NT2/D1 (cell line): ENCODE results near the gene SPTSSA.

Source experiments
- DNase-seq: peaks from one replicate; pipeline ENCODE4 v3.0.0-alpha.2; 2011; ENCODE audit warnings: low read depth, low spot score
- H3K27me3 ChIP-seq: 2 replicates; pipeline ENCODE4 v1.6.0; 2011; ENCODE audit warnings: mild to moderate bottlenecking; ENCODE audit not compliant: insufficient read length, insufficient read depth
- H3K36me3 ChIP-seq: 2 replicates; pipeline ENCODE4 v1.6.1; 2011; ENCODE audit warnings: mild to moderate bottlenecking, low read length, mixed read lengths; ENCODE audit not compliant: insufficient read depth, insufficient read length
- H3K4me1 ChIP-seq: 2 replicates; pipeline ENCODE4 v1.5.1; 2011; ENCODE audit not compliant: insufficient read depth, insufficient read length
- H3K4me3 ChIP-seq: 2 replicates; pipeline ENCODE4 v1.5.1; 2011; ENCODE audit warnings: low read depth; ENCODE audit not compliant: insufficient read length
- H3K9ac ChIP-seq: 2 replicates; pipeline ENCODE4 v1.6.0; 2011; ENCODE audit warnings: low read depth; ENCODE audit not compliant: insufficient read length
- H3K9me3 ChIP-seq: 2 replicates; pipeline ENCODE4 v1.5.1; 2011; ENCODE audit warnings: mild to moderate bottlenecking, low read length; ENCODE audit not compliant: insufficient read depth
- SUZ12 ChIP-seq: IDR thresholded peaks from 2 replicates; pipeline ENCODE4 v1.6.1; 2011; ENCODE audit not compliant: insufficient read length, insufficient read depth; ENCODE audit errors: extremely low read depth
- YY1 ChIP-seq: IDR thresholded peaks from 2 replicates; pipeline ENCODE4 v1.6.1; 2011; ENCODE audit not compliant: insufficient read length, insufficient read depth
- ZNF274 ChIP-seq: IDR thresholded peaks from 2 replicates; pipeline ENCODE4 v1.6.1; 2011; ENCODE audit warnings: mild to moderate bottlenecking, low read depth, low read length

The SPTSSA gene

DNA sequence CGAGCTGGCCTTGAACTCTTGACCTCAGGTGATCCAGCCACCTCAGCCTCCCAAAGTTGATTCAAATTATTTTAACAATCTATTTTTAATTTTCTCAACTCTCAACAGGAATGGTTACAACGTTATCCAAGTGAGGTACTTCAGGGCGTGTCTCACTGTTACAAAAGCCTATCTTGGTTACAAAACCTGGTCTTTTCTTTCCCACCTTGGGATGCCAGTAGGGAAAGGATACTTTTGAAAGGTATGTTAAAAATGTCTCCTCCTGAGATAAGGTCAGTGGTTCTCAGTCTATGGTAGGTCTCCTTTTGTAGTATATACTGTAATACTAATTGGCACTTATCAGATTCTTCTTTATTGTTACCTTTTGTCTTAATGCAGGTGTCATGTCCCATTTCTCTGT is 4.9 kb downstream of the SPTSSA start:
- H3K36me3 ChIP-seq, result peaks cover 27% of the 10 kb centered on the region
- no peak for DNase-seq
- H3K4me3 ChIP-seq, result no peak overlapping the region
- peaks cover 1% of the 10 kb centered on the region for H3K4me1 ChIP-seq
- TF ChIP-seq SUZ12 (no peak), YY1 (no peak), ZNF274 (no peak)
- H3K9ac ChIP-seq, result no peak overlapping the region
- H3K9me3 ChIP-seq, result no peaks in the 10 kb centered on the region
- no peaks in the 10 kb centered on the region for H3K27me3 ChIP-seq

GRCh38 chr14:34453226-34453625 is 8.8 kb downstream of the SPTSSA start:
- TF ChIP-seq SUZ12 (no peak), ZNF274 (no peak), YY1 (no peak)
- Histone ChIP-seq H3K27me3 (no peaks in the 10 kb centered on the region), H3K4me3 (no peak overlapping the region), H3K9me3 (no peaks in the 10 kb centered on the region), H3K9ac (no peak overlapping the region), H3K4me1 (peaks cover 1% of the 10 kb centered on the region), H3K36me3 (peaks cover 31% of the 10 kb centered on the region)
- no peak for DNase-seq

- Histone ChIP-seq H3K4me3 (no peak overlapping the region), H3K9me3 (no peaks in the 10 kb centered on the region), H3K36me3 (peaks cover 33% of the 10 kb centered on the region), H3K9ac (no peak overlapping the region), H3K27me3 (no peaks in the 10 kb centered on the region), H3K4me1 (peaks cover 1% of the 10 kb centered on the region)
- no peak for DNase-seq
- TF ChIP-seq SUZ12 (no peak), ZNF274 (no peak), YY1 (no peak)
Measured at GRCh38 chr14:34452258-34452822, 9.7 kb downstream of the SPTSSA start.

- H3K9me3 ChIP-seq, result no peaks in the 10 kb centered on the region
- H3K4me3 ChIP-seq, result no peak overlapping the region
- no peak for DNase-seq
- no peak overlapping the region for H3K9ac ChIP-seq
- H3K27me3 ChIP-seq, result no peaks in the 10 kb centered on the region
- peaks cover 30% of the 10 kb centered on the region for H3K36me3 ChIP-seq
- TF ChIP-seq ZNF274, result no peak
- no peak for TF ChIP-seq SUZ12
- TF ChIP-seq YY1, result no peak
- peaks cover 1% of the 10 kb centered on the region for H3K4me1 ChIP-seq
Measured at GRCh38 chr14:34450958-34451357, 11.1 kb downstream of the SPTSSA start.

GRCh38 chr14:34450542-34450915 is 11.5 kb downstream of the SPTSSA start:
- peaks cover 26% of the 10 kb centered on the region for H3K36me3 ChIP-seq
- H3K9me3 ChIP-seq, result no peaks in the 10 kb centered on the region
- no peak for DNase-seq

GRCh38 chr14:34449819-34450541 is 12.1 kb downstream of the SPTSSA start:
- Histone ChIP-seq H3K27me3 (no peaks in the 10 kb centered on the region), H3K4me1 (peaks cover 1% of the 10 kb centered on the region), H3K9me3 (no peaks in the 10 kb centered on the region), H3K4me3 (no peak overlapping the region), H3K9ac (no peak overlapping the region), H3K36me3 (peaks cover 21% of the 10 kb centered on the region)
- TF ChIP-seq YY1, result no peak
- no peak for TF ChIP-seq SUZ12
- no peak for TF ChIP-seq ZNF274
- DNase-seq, result no peak

More at GRCh38 chr14:34450542-34450915, 11.5 kb downstream of the SPTSSA start:
- peaks cover 1% of the 10 kb centered on the region for H3K4me1 ChIP-seq
- no peak overlapping the region for H3K9ac ChIP-seq
- H3K27me3 ChIP-seq, result no peaks in the 10 kb centered on the region
- no peak overlapping the region for H3K4me3 ChIP-seq
- TF ChIP-seq SUZ12, result no peak
- TF ChIP-seq ZNF274, result no peak
- TF ChIP-seq YY1, result no peak

- no peak overlapping the region for H3K9ac ChIP-seq
- no peaks in the 10 kb centered on the region for H3K27me3 ChIP-seq
- DNase-seq, result no peak
Measured at GRCh38 chr14:34439090-34439489, 22.9 kb downstream of the SPTSSA start.

More at GRCh38 chr14:34439090-34439489, 22.9 kb downstream of the SPTSSA start:
- Histone ChIP-seq H3K9me3 (no peaks in the 10 kb centered on the region), H3K4me3 (no peak overlapping the region), H3K4me1 (no peaks in the 10 kb centered on the region), H3K36me3 (peaks cover 3% of the 10 kb centered on the region)
- no peak for TF ChIP-seq ZNF274
- TF ChIP-seq SUZ12, result no peak
- no peak for TF ChIP-seq YY1
